Esophagus muscularis mucosa (tissue), 4 donors: ENCODE measurements around the gene OTP.

ENCODE experiments used
- CTCF ChIP-seq, 3 experiments: fragments of 200-600 bp in 2 of 3; fragments of 450-650 bp in 1 of 3; sonication (generic) in 2 of 3; IDR thresholded peaks; one replicate each; pipeline ENCODE4 v1.5.1; 2017 to 2019; ENCODE audit warnings: antibody characterized with exemption in 3 of 3, mild to moderate bottlenecking in 2 of 3, moderate library complexity in 1 of 3
- EP300 ChIP-seq: sonication (generic); formaldehyde crosslinking; IDR thresholded peaks from one replicate; pipeline ENCODE4 v1.6.1; 2017; ENCODE audit warnings: antibody characterized with exemption
- POLR2A ChIP-seq: fragments of 450-650 bp; IDR thresholded peaks from one replicate; pipeline ENCODE4 v1.6.1; 2017; ENCODE audit warnings: antibody characterized with exemption, moderate library complexity, mild to moderate bottlenecking, low read depth
- POLR2AphosphoS5 ChIP-seq, 2 donors: sonication (generic); formaldehyde crosslinking; IDR thresholded peaks; one replicate each; pipeline ENCODE4 v1.6.1; 2017; ENCODE audit warnings: antibody characterized with exemption in 2 of 2

DNA sequence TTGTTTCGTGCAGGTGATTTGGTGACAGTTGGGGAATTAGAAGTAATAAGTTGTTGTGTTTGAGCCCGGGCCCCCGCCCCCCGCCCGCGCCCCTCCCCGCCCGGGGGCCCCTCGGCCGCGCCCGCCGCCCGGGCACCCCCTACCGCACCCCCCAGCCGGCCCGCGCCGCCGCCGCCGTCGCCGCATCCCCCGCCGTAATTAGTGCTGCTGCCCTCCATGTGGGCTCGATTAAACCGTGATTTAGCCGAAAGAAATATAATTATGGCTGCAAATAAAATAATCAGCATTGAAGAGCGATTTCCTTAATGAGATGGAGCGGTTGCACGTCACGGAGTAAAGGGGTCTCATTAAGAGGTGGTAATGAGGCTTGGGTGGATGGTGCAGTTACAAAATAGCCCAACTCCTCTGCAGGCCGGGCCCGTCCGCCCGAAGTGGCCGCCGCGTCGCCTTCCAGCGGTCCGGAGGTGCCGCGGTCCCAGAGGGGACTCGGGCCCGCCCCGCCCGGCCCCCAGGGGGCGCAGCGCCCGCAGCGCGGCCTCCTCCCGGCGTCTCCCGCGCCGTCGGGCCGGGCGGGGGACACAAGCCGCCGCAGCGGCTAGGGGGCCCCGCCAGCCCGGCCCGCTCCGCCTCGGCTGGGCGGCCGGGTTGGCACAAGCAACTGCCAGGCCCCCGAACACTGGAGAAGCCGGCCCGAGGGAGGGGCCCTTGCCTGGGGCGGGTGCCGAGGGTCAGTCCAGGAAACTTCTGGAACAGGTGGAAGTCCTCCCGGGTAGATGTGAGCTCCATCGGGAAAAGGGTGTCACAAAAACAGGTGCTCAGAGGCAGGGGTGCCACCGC is 6.9 kb upstream of the OTP start:
- no peak for TF ChIP-seq POLR2A
- no peak for TF ChIP-seq POLR2AphosphoS5 (IDR thresholded peaks at IDR 0.05)
- peak; percentile 44 to 63 (median 51) for TF ChIP-seq CTCF (IDR thresholded peaks at IDR 0.05)
- TF ChIP-seq EP300 = no peak
